GM23248 (cell line): ENCODE data around the gene MBLAC1. TPM values are rescaled to one million over a fixed set of nuclear protein-coding genes. Genes with fewer than 3 reads are reported as not detected.

ENCODE experiments used
- DNase-seq: peaks from one replicate; pipeline ENCODE4 v3.0.0-alpha.2; 2015
- H2AFZ ChIP-seq: fragments of 200-600 bp; sonication (generic); 2 replicates; pipeline ENCODE4 v1.6.1; 2016; ENCODE audit warnings: antibody characterized with exemption
- H3F3A ChIP-seq: fragments of 200-600 bp; sonication (generic); 2 replicates; pipeline ENCODE4 v1.6.1; 2016; ENCODE audit warnings: mild to moderate bottlenecking, antibody characterized with exemption, mixed run types; ENCODE audit not compliant: insufficient read depth
- H3K27ac ChIP-seq: fragments of 200-600 bp; sonication (generic); 2 replicates; pipeline ENCODE4 v1.5.1; 2016; ENCODE audit warnings: mild to moderate bottlenecking
- H3K27me3 ChIP-seq: fragments of 200-600 bp; sonication (generic); replicated peaks from 2 replicates; pipeline ENCODE4 v1.6.1; 2016; ENCODE audit warnings: mild to moderate bottlenecking; ENCODE audit not compliant: insufficient read depth
- H3K36me3 ChIP-seq: fragments of 200-600 bp; sonication (generic); 2 replicates; pipeline ENCODE4 v1.6.1; 2016; ENCODE audit warnings: low read depth, mild to moderate bottlenecking
- H3K4me1 ChIP-seq: fragments of 200-600 bp; sonication (generic); 2 replicates; pipeline ENCODE4 v1.6.1; 2016; ENCODE audit warnings: mild to moderate bottlenecking; ENCODE audit not compliant: insufficient read depth
- H3K4me2 ChIP-seq: fragments of 200-600 bp; sonication (generic); one replicate; pipeline ENCODE4 v1.6.1; 2016; ENCODE audit warnings: mild to moderate bottlenecking; ENCODE audit not compliant: unreplicated experiment
- H3K4me3 ChIP-seq: fragments of 200-600 bp; sonication (generic); 2 replicates; pipeline ENCODE4 v1.5.1; 2016; ENCODE audit warnings: mild to moderate bottlenecking
- H3K79me2 ChIP-seq: fragments of 200-600 bp; sonication (generic); 2 replicates; pipeline ENCODE4 v1.6.1; 2016; ENCODE audit warnings: mild to moderate bottlenecking; ENCODE audit not compliant: insufficient read depth
- H3K9ac ChIP-seq: fragments of 200-600 bp; sonication (generic); 2 replicates; pipeline ENCODE4 v1.6.1; 2016; ENCODE audit warnings: mild to moderate bottlenecking
- H3K9me2 ChIP-seq: fragments of 200-600 bp; sonication (generic); 2 replicates; pipeline ENCODE4 v1.6.1; 2016; ENCODE audit warnings: mixed run types, mild to moderate bottlenecking, moderate library complexity; ENCODE audit not compliant: insufficient read depth
- H3K9me3 ChIP-seq: fragments of 200-600 bp; sonication (generic); one replicate; pipeline ENCODE4 v1.6.1; 2017; ENCODE audit warnings: low read depth
- H4K20me1 ChIP-seq: fragments of 200-600 bp; sonication (generic); 2 replicates; pipeline ENCODE4 v1.6.0; 2016; ENCODE audit not compliant: insufficient read depth
- EZH2 ChIP-seq: fragments of 200-600 bp; sonication (generic); IDR thresholded peaks from 2 replicates; pipeline ENCODE4 v1.6.1; 2018; ENCODE audit warnings: antibody characterized with exemption, mild to moderate bottlenecking; ENCODE audit not compliant: insufficient read depth, poor library complexity, severe bottlenecking
- EZH2phosphoT487 ChIP-seq: fragments of 200-600 bp; sonication (generic); IDR thresholded peaks from 2 replicates; pipeline ENCODE4 v1.6.1; 2018; ENCODE audit warnings: antibody characterized with exemption, moderate library complexity, mild to moderate bottlenecking, low read depth; ENCODE audit not compliant: insufficient read depth
- WGBS, 2 experiments: methylation state at CpG; one replicate each; pipeline ENCODE4 v1.1.6; 2015 to 2017; ENCODE audit warnings: low lambda C conversion rate in 2 of 2, low coverage in 1 of 2; ENCODE audit errors: missing lambda C conversion rate in 2 of 2; 5-methylcytosine and 5-hydroxymethylcytosine counted together
- in situ Hi-C: fragments of 300-500 bp; cut with MboI; formaldehyde crosslinking; loops from 2 replicates; pipeline ENCODE4 v1.15.0; 2020
- polyA plus RNA-seq: library from polyadenylated mRNA; unstranded; fragments of >200 nt; fragmentation: Nextera tagmentation; extraction: Ambion mirVana; gene quantifications from 2 replicates; pipeline ENCODE4 v1.2.1, GENCODE V29; 2016
- total RNA-seq: library from RNA; depleted of rRNA; stranded (reverse); fragments of >200 nt; shearing (Covaris generic); gene quantifications from 2 replicates; pipeline ENCODE4 v1.2.3, GENCODE V29; 2014

Gene MBLAC1
- total and polyA plus RNA-seq, 2 experiments from 2014 or later: 0.43 to 1.3 TPM

DNA sequence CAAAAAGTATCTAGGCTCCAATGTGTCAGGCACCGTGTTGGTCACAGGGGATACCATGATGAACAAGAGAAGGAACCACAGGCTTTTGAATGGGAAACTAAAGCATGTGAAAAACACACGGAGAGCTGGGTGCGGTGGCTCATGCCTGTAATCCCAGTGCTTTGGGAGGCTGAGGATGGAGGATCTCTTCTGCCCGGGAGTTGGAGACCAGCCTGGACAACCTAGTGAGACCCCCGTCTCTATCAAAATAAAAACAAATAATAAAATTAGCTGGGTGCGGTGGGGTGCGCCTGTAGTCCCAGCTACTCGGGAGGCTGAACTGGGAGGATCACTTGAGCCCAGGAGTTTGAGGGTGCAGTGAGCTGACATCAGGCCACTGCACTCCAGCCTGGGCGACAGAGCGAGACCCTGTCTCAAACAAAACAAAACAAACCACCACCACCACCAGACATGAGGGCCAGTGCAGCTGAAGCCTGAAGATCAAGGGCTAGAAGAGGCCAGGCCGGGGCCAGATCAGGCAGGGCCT lies 38.6 kb upstream of the MBLAC1 start:
- Histone ChIP-seq H3K4me3 (peak overlapping the region; percentile 78), H3F3A (peaks cover 65% of the 10 kb centered on the region), H3K9me2 (no peaks in the 10 kb centered on the region), H3K27ac (peak overlapping the region; percentile 94), H3K4me2 (peak overlapping the region; percentile 85), H3K36me3 (peaks cover 16% of the 10 kb centered on the region; the same call in 1 of the 2 replicates), H3K9me3 (no peaks in the 10 kb centered on the region), H3K9ac (peak overlapping the region; percentile 83), H2AFZ (peak overlapping the region; percentile 89), H4K20me1 (no peaks in the 10 kb centered on the region), H3K4me1 (peaks cover 40% of the 10 kb centered on the region), H3K79me2 (peaks cover 38% of the 10 kb centered on the region), H3K27me3 (no peaks in the 10 kb centered on the region)
- 83% methylated on average over 11 of the region's 11 CpGs for WGBS, 2 experiments
- DNase-seq: no peak
- no peak for TF ChIP-seq EZH2phosphoT487
- TF ChIP-seq EZH2: no peak
- in situ Hi-C loops: no loop called here

DNA sequence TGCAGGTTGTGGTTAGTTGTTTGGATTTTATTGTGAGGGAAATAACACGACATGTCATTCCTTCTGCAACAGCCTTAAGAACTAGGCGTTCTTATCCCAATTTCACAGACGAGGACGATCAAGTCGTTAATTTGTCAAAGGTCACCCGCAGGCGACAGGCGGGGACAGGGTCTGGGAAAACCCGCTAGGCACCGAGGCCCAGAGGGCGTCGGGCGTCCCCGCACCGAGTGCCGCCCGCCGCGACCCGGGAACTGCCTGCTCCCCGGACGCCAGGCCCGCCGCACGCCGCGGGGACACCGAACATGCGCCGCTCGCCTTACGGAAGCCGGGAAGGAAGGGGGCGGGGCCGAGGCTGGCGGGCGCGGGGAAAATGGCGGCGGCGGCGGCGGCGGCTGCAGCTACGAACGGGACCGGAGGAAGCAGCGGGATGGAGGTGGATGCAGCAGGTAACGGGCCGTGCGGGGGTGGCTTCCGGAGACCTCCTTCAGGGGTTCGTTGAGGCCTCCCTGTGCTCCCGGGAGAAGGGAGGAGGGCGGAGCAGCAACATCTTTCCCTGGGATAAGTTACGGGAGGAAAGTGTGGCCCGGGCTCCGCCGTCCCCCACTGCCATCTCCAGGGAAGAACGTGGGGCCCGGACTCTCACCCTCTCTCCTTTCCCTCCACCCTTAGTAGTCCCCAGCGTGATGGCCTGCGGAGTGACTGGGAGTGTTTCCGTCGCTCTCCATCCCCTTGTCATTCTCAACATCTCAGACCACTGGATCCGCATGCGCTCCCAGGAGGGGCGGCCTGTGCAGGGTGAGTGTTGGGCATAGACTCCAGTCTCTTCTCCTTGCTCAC lies 37.9 kb upstream of the MBLAC1 start, which contains the start of gene COPS6:
TSS of gene COPS6 (plus strand) at position 349 of the 837 bp plus-strand sequence. CDS start at position 371, 22 bp downstream.
- Histone ChIP-seq H3K27me3 (no peaks in the 10 kb centered on the region), H3K36me3 (peaks cover 16% of the 10 kb centered on the region; the same call in 1 of the 2 replicates), H3K9me2 (no peaks in the 10 kb centered on the region), H3K9me3 (no peaks in the 10 kb centered on the region), H3K27ac (peak within 1 kb of the TSS; percentile 94), H3K4me1 (peaks cover 40% of the 10 kb centered on the region), H3K4me2 (peak within 1 kb of the TSS; percentile 85), H3F3A (peaks cover 70% of the 10 kb centered on the region), H3K4me3 (peak within 1 kb of the TSS; percentile 78), H4K20me1 (no peaks in the 10 kb centered on the region), H3K79me2 (peaks cover 45% of the 10 kb centered on the region), H3K9ac (peak within 1 kb of the TSS; percentile 83), H2AFZ (peak within 1 kb of the TSS; percentile 89)
- WGBS, 2 experiments: 1% methylated on average over 38 to 68 of the region's 68 CpGs
- TF ChIP-seq EZH2: no peak
- TF ChIP-seq EZH2phosphoT487: no peak
- peak; percentile 86 for DNase-seq
- in situ Hi-C loops: no loop called here

DNA sequence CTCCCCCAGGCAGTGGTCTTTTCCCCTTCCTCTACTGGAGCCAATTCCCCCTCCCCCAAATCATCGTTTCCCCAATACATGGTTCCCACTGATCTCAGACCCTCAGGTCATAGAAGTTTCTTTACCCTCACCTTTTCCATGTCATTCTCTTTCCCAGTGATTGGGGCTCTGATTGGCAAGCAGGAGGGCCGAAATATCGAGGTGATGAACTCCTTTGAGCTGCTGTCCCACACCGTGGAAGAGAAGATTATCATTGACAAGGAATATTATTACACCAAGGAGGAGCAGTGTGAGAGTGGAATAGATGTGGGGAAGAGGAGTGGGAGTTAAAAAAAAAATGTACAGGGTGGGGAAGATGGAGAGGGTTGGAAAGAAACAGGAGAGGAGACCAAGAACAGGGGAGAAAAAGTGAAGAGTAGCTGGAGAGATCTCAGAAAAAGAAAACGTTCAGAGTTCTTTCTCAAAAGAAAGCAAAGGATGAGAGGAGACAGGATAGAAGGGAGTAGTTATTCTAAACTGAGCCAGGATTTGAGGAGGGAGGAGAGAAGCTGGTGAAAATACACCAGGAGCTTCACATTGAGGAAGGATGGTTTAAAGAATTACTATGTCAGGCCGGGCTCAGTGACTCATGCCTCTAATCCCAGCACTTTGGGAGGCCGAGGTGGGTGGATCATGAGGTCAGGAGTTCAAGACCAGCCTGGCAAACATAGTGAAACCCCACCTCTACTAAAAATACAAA lies 37.1 kb upstream of the MBLAC1 start:
- H3K4me1 ChIP-seq: peaks cover 40% of the 10 kb centered on the region
- no peaks in the 10 kb centered on the region for H3K9me3 ChIP-seq
- no peaks in the 10 kb centered on the region for H4K20me1 ChIP-seq
- peak overlapping the region; percentile 78 for H3K4me3 ChIP-seq
- H3K4me2 ChIP-seq: peak overlapping the region; percentile 85
- peaks cover 50% of the 10 kb centered on the region for H3K79me2 ChIP-seq
- peaks cover 19% of the 10 kb centered on the region; the same call in 1 of the 2 replicates for H3K36me3 ChIP-seq
- H3K27me3 ChIP-seq: no peaks in the 10 kb centered on the region
- in situ Hi-C loops: no loop called here
- H3K9me2 ChIP-seq: no peaks in the 10 kb centered on the region
- 8 to 9% methylated on average over 7 of the region's 7 CpGs for WGBS, 2 experiments
- H3K27ac ChIP-seq: peak overlapping the region; percentile 94
- peak overlapping the region; percentile 89 for H2AFZ ChIP-seq
- no peak for TF ChIP-seq EZH2phosphoT487
- no peak for TF ChIP-seq EZH2
- H3K9ac ChIP-seq: peak overlapping the region; percentile 83
- H3F3A ChIP-seq: peaks cover 76% of the 10 kb centered on the region
- DNase-seq: peak; percentile 73
